Liver (tissue), 9 donors: ENCODE results near the gene NUP35. TPM values are rescaled to one million over a fixed set of nuclear protein-coding genes. Genes with fewer than 3 reads are reported as not detected.

Experiments
- DNase-seq: peaks from one replicate; pipeline ENCODE4 v3.0.0-alpha.2; 2017; ENCODE audit warnings: low spot score
- H3K27ac ChIP-seq, 2 donors: one replicate each; pipeline ENCODE4 v1.7.0; 2013; ENCODE audit warnings: inconsistent platforms in 2 of 2, low read length in 2 of 2, control low read depth in 1 of 2, low read depth in 1 of 2, mild to moderate bottlenecking in 1 of 2
- H3K27me3 ChIP-seq, 4 donors: one replicate each; pipeline versions ENCODE4 v1.6.1 to v1.7.0; 2013; ENCODE audit warnings: low read length in 3 of 4, inconsistent platforms in 1 of 4, mild to moderate bottlenecking in 1 of 4, moderate library complexity in 1 of 4; ENCODE audit not compliant: control insufficient read depth in 4 of 4, insufficient read depth in 4 of 4
- H3K36me3 ChIP-seq, 4 donors: one replicate each; pipeline versions ENCODE4 v1.6.1 to v1.7.0; 2013; ENCODE audit warnings: low read length in 3 of 4, mild to moderate bottlenecking in 3 of 4, low read depth in 1 of 4, moderate library complexity in 1 of 4; ENCODE audit not compliant: control insufficient read depth in 4 of 4, insufficient read depth in 3 of 4
- H3K4me1 ChIP-seq, 4 donors: one replicate each; pipeline versions ENCODE4 v1.6.1 to v1.7.0; 2013; ENCODE audit warnings: low read length in 3 of 4, mild to moderate bottlenecking in 3 of 4, moderate library complexity in 1 of 4; ENCODE audit not compliant: control insufficient read depth in 4 of 4, insufficient read depth in 4 of 4
- H3K4me3 ChIP-seq, 3 donors: one replicate each; pipeline versions ENCODE4 v1.6.1 to v1.7.0; 2013; ENCODE audit warnings: low read length in 3 of 3, control low read depth in 1 of 3, low read depth in 1 of 3, mild to moderate bottlenecking in 1 of 3
- H3K9ac ChIP-seq, 2 donors: one replicate each; pipeline ENCODE4 v1.7.0; 2013; ENCODE audit warnings: low read length in 2 of 2, mild to moderate bottlenecking in 2 of 2, moderate library complexity in 2 of 2, control low read depth in 1 of 2, low read depth in 1 of 2
- H3K9me3 ChIP-seq, 4 donors: one replicate each; pipeline versions ENCODE4 v1.6.1 to v1.7.0; 2013; ENCODE audit warnings: low read length in 3 of 4; ENCODE audit not compliant: control insufficient read depth in 4 of 4
- ATF3 ChIP-seq: IDR thresholded peaks from 2 replicates; pipeline ENCODE4 v1.6.1; 2016; ENCODE audit warnings: antibody characterized with exemption
- CTCF ChIP-seq: fragments of 150-350 bp; IDR thresholded peaks from 2 replicates; pipeline ENCODE4 v1.5.1; 2017; ENCODE audit warnings: improper control_type of control experiment, low read depth, low read length; ENCODE audit not compliant: missing input control
- EGR1 ChIP-seq, 2 donors: IDR thresholded peaks; 2 replicates each; pipeline ENCODE4 v1.6.1; 2016 to 2018; ENCODE audit warnings: antibody characterized with exemption in 2 of 2, low read depth in 2 of 2
- FOXA1 ChIP-seq: IDR thresholded peaks from 2 replicates; pipeline ENCODE4 v1.6.1; 2016; ENCODE audit warnings: antibody characterized with exemption
- FOXA2 ChIP-seq: IDR thresholded peaks from 2 replicates; pipeline ENCODE4 v1.6.1; 2016; ENCODE audit warnings: antibody characterized with exemption
- GABPA ChIP-seq, 2 donors: IDR thresholded peaks in 1 of 2; conservative IDR thresholded peaks in 1 of 2; 2 replicates each; pipeline ENCODE4 v1.6.1; 2016; ENCODE audit warnings: antibody characterized with exemption in 2 of 2, mild to moderate bottlenecking in 1 of 2, moderate library complexity in 1 of 2
- HNF4A ChIP-seq, 2 donors: conservative IDR thresholded peaks; 2 replicates each; pipeline ENCODE4 v1.6.1; 2016; ENCODE audit warnings: antibody characterized with exemption in 2 of 2, mild to moderate bottlenecking in 2 of 2
- HNF4G ChIP-seq: IDR thresholded peaks from 2 replicates; pipeline ENCODE4 v1.6.1; 2016; ENCODE audit warnings: antibody characterized with exemption
- JUND ChIP-seq, 2 donors: IDR thresholded peaks; 2 replicates each; pipeline ENCODE4 v1.6.1; 2016; ENCODE audit warnings: antibody characterized with exemption in 2 of 2
- MAX ChIP-seq: IDR thresholded peaks from 2 replicates; pipeline ENCODE4 v1.6.1; 2016; ENCODE audit warnings: antibody characterized with exemption
- NR2F2 ChIP-seq: IDR thresholded peaks from 2 replicates; pipeline ENCODE4 v1.6.1; 2016; ENCODE audit warnings: antibody characterized with exemption
- RAD21 ChIP-seq, 2 donors: IDR thresholded peaks; 2 replicates each; pipeline ENCODE4 v1.6.1; 2016; ENCODE audit warnings: antibody characterized with exemption in 2 of 2, mild to moderate bottlenecking in 2 of 2
- REST ChIP-seq: IDR thresholded peaks from 2 replicates; pipeline ENCODE4 v1.6.1; 2016; ENCODE audit warnings: antibody characterized with exemption, mild to moderate bottlenecking
- RXRA ChIP-seq, 2 donors: IDR thresholded peaks; 2 replicates each; pipeline ENCODE4 v1.6.1; 2017 to 2018; ENCODE audit warnings: antibody characterized with exemption in 2 of 2, mild to moderate bottlenecking in 1 of 2
- SP1 ChIP-seq: IDR thresholded peaks from 2 replicates; pipeline ENCODE4 v1.6.1; 2018; ENCODE audit warnings: antibody characterized with exemption, mild to moderate bottlenecking
- TAF1 ChIP-seq: conservative IDR thresholded peaks from 2 replicates; pipeline ENCODE4 v1.6.1; 2016; ENCODE audit warnings: antibody characterized with exemption, mild to moderate bottlenecking
- YY1 ChIP-seq: IDR thresholded peaks from 2 replicates; pipeline ENCODE4 v1.6.1; 2016; ENCODE audit warnings: antibody characterized with exemption, mild to moderate bottlenecking
- ZBTB33 ChIP-seq: IDR thresholded peaks from 2 replicates; pipeline ENCODE4 v1.6.1; 2016; ENCODE audit warnings: antibody characterized with exemption
- WGBS: extraction: QIAGEN DNeasy Blood & Tissue Kit; methylation state at CpG from one replicate; pipeline ENCODE4 v1.1.7; 2013; 5-methylcytosine and 5-hydroxymethylcytosine counted together
- polyA plus RNA-seq, 2 donors: library from polyadenylated mRNA; stranded (reverse) in 1 of 2; unstranded in 1 of 2; fragments of 200-250 nt in 1 of 2; fragments of >200 nt in 1 of 2; fragmentation: Nextera tagmentation in 1 of 2; extraction: Ambion mirVana in 1 of 2; gene quantifications; one replicate each; pipeline versions ENCODE4 v1.2.1 to v1.2.3, GENCODE V29; 2013 to 2015
- total RNA-seq, 2 donors: library from RNA; depleted of rRNA; stranded (reverse); fragments of >200 nt; gene quantifications; one replicate each; pipeline ENCODE4 v1.2.3, GENCODE V29; 2014
- donor health status: healthy.
- donor health status: healthy.
- donor health status: healthy.
- donor health status: healthy.
- donor health status: healthy.

NUP35 gene
- total and polyA plus RNA-seq, 4 donors = 6.8 to 15.0 (median 10.8) TPM

GRCh38 chr2:183091954-183092345 lies 32.3 kb upstream of the NUP35 start:
- 96% methylated on average over 2 of the region's 2 CpGs for WGBS
- Histone ChIP-seq H3K9me3 (no peaks in the 10 kb centered on the region), H3K4me3 (no peak overlapping the region), H3K27ac (no peak overlapping the region), H3K9ac (no peak overlapping the region), H3K4me1 (peaks cover 0 to 3% (median 0%) of the 10 kb centered on the region in 4 donors), H3K36me3 (no peaks in the 10 kb centered on the region), H3K27me3 (no peaks in the 10 kb centered on the region)
- TF ChIP-seq EGR1 (IDR thresholded peaks at IDR 0.05; ENCODE audit: low read depth in 2 of 2) (no peak), FOXA2 (no peak), HNF4A (conservative IDR thresholded peaks at IDR 0.05) (no peak), SP1 (no peak), RAD21 (IDR thresholded peaks at IDR 0.05) (no peak), FOXA1 (no peak), HNF4G (no peak), GABPA (IDR thresholded peaks at IDR 0.05 in 1 of 2, conservative IDR thresholded peaks at IDR 0.05 in 1 of 2) (no peak), JUND (IDR thresholded peaks at IDR 0.05) (no peak), MAX (no peak), RXRA (IDR thresholded peaks at IDR 0.05) (no peak), YY1 (no peak), REST (no peak), CTCF (no peak), TAF1 (no peak), ZBTB33 (no peak), ATF3 (no peak), NR2F2 (no peak)
- no peak for DNase-seq
